HL-60 (cell line): ENCODE data around the gene TMEM37.
A peak's percentile ranks its signal among the peaks of the same experiment; 100 is the strongest.

ENCODE experiments used
- DNase-seq, 2 experiments: peaks; one replicate each; pipeline ENCODE4 v3.0.0-alpha.2; 2010 to 2020; ENCODE audit warnings: low read depth in 1 of 2, low spot score in 1 of 2
- H3K27ac ChIP-seq: fragments of 250-450 bp; sonication (Bioruptor Pico); replicated peaks from 2 replicates; pipeline ENCODE4 v1.5.1; 2020; ENCODE audit warnings: mild to moderate bottlenecking, moderate library complexity
- H3K27me3 ChIP-seq: fragments of 250-450 bp; sonication (Bioruptor Pico); 2 replicates; pipeline ENCODE4 v1.5.1; 2021; ENCODE audit warnings: mild to moderate bottlenecking, moderate library complexity; ENCODE audit not compliant: insufficient read depth, poor library complexity, severe bottlenecking
- H3K4me3 ChIP-seq: replicated peaks from 2 replicates; pipeline ENCODE4 v1.5.1; 2011; ENCODE audit warnings: mild to moderate bottlenecking, control low read depth, low read length; ENCODE audit not compliant: insufficient read depth
- CTCF ChIP-seq: IDR thresholded peaks from one replicate; pipeline ENCODE4 v1.5.1; 2011; ENCODE audit warnings: low read length, control low read depth, inconsistent platforms; ENCODE audit not compliant: insufficient read depth
- GABPA ChIP-seq: IDR thresholded peaks from 2 replicates; pipeline ENCODE4 v1.6.1; 2012; ENCODE audit warnings: low read depth
- POLR2AphosphoS5 ChIP-seq: IDR thresholded peaks from 2 replicates; pipeline ENCODE4 v1.6.1; 2012; ENCODE audit warnings: low read depth
- REST ChIP-seq: IDR thresholded peaks from 2 replicates; pipeline ENCODE4 v1.6.1; 2012; ENCODE audit warnings: low read depth; ENCODE audit not compliant: insufficient replicate concordance
- SPI1 ChIP-seq: IDR thresholded peaks from 2 replicates; pipeline ENCODE4 v1.6.1; 2012; ENCODE audit warnings: low read depth, mild to moderate bottlenecking, borderline replicate concordance

TMEM37 gene

GRCh38 chr2:119431976-119432850 is 559 bp downstream of the TMEM37 start:
- H3K27me3 ChIP-seq, result peaks cover 23% of the 10 kb centered on the region
- DNase-seq, result peak in 1 of 2 experiments; percentile 20
- no peak overlapping the region for H3K27ac ChIP-seq
- no peak for TF ChIP-seq CTCF
- no peak for TF ChIP-seq POLR2AphosphoS5
- TF ChIP-seq GABPA, result peak; percentile 32; the same call in 1 of the 2 replicates
- TF ChIP-seq SPI1, result peak; percentile 40; the same call in 1 of the 2 replicates
- TF ChIP-seq REST, result no peak
- H3K4me3 ChIP-seq, result no peak overlapping the region

GRCh38 chr2:119432851-119433522 is 1.3 kb downstream of the TMEM37 start:
- H3K4me3 ChIP-seq, result no peak overlapping the region
- no peak for TF ChIP-seq CTCF
- no peak for TF ChIP-seq SPI1
- no peak for TF ChIP-seq POLR2AphosphoS5
- no peak for TF ChIP-seq GABPA
- TF ChIP-seq REST, result no peak
- peaks cover 23% of the 10 kb centered on the region for H3K27me3 ChIP-seq
- DNase-seq, result no peak
- no peak overlapping the region for H3K27ac ChIP-seq

GRCh38 chr2:119433636-119434327 is 2.1 kb downstream of the TMEM37 start:
- Histone ChIP-seq H3K27me3 (peaks cover 23% of the 10 kb centered on the region), H3K27ac (no peak overlapping the region), H3K4me3 (no peak overlapping the region)
- TF ChIP-seq POLR2AphosphoS5, result no peak
- TF ChIP-seq SPI1, result no peak
- TF ChIP-seq CTCF, result no peak
- no peak for TF ChIP-seq GABPA
- no peak for TF ChIP-seq REST
- DNase-seq, result no peak
